Left renal cortex interstitium (tissue), 4 donors: ENCODE results near the gene TJAP1. TPM values are rescaled to one million over a fixed set of nuclear protein-coding genes. Genes with fewer than 3 reads are reported as not detected.
A peak's percentile ranks its signal among the peaks of the same experiment; 100 is the strongest.

Experiments
- DNase-seq, 4 donors: peaks; one replicate each; pipeline ENCODE4 v3.0.0-alpha.2; 2013; ENCODE audit warnings: low read depth in 4 of 4, low spot score in 2 of 4, missing footprints in 1 of 4
- polyA plus RNA-seq, 4 donors: library from polyadenylated mRNA; unstranded; fragments of 120-200 nt; gene quantifications; one replicate each; pipeline ENCODE4 v1.2.1, GENCODE V29; 2013; ENCODE audit not compliant: insufficient read length in 4 of 4

TJAP1 gene
- polyA plus RNA-seq, 4 donors, result 24.6 to 50.2 (median 36.8) TPM

DNA sequence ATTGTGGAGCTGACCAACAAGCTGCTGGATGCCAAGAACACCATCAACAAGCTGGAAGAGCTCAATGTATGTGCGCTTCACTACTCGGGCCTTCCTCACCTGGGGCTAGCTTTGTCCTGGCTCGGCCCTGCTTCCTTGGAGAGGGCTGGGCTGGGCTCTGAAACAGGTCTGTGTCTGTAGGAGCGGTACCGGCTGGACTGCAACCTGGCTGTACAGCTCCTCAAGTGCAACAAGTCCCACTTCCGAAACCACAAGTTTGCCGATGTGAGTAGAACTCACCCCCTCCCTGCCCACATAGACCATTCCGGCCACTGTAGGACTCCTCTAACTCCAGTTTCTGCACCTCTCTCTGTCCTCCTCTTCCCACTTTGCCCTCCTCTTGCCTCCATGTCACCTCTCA, 26.1 kb downstream of the TJAP1 start:
- DNase-seq, result no peak

DNA sequence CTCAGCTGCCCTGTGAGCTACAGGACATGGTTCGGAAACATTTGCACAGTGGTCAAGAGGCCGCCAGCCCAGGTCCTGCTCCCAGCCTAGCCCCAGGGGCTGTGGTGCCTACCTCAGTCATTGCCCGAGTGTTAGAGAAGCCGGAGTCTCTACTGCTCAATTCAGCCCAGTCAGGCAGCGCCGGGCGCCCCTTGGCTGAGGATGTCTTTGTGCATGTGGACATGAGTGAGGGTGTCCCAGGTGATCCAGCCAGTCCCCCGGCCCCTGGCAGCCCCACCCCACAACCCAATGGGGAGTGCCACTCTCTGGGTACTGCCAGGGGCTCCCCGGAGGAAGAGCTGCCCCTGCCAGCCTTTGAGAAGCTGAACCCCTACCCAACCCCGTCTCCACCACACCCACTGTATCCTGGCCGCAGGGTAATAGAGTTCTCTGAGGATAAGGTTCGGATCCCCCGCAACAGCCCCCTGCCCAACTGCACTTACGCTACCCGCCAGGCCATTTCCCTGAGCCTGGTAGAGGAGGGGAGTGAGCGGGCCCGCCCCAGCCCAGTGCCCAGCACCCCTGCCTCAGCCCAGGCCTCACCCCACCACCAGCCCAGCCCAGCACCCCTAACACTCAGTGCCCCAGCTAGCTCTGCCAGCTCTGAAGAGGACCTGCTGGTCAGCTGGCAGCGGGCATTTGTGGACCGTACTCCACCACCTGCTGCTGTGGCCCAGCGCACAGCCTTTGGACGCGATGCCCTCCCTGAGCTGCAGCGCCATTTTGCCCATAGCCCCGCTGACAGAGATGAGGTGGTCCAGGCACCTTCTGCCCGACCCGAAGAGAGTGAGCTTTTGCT, 27.6 kb downstream of the TJAP1 start:
- no peak for DNase-seq

DNA sequence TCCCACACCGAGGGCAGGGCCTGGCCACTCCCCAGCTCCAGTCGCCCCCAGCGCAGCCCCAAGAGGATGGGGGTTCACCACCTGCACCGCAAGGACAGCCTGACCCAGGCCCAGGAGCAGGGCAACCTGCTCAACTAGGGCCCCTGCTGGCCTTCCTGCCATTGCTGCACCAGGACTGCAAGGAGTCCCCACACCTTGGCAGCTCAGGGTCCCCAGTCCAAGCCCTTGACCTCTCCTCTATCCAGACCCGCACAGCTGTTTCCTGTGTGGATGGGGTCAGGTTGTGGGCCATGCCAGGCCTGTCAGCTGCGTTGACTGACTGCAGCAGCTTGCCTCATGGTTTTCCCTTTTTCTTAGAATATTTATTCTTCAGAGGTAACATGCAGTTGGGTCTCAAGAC, 28.3 kb downstream of the TJAP1 start:
- no peak for DNase-seq

DNA sequence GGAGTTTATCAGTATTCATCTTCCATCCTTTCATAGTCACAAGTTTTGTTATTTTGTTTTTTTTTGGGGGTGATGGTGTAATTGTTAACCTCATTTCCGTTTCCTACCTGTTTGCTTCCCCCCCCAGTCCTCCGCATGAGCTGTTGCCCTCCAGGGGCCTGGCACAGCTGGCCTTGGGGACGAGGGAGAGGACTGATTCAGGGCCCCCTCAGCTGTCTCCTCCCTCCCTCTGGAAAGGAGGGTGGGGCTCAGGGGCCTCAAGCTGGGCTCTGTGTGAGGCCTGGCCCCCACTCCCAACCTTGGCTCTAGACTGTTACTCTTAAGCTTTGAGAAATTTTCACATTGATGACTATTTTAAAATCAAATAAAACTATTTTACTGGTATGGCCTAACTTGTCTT, 28.8 kb downstream of the TJAP1 start:
- DNase-seq, result no peak

DNA sequence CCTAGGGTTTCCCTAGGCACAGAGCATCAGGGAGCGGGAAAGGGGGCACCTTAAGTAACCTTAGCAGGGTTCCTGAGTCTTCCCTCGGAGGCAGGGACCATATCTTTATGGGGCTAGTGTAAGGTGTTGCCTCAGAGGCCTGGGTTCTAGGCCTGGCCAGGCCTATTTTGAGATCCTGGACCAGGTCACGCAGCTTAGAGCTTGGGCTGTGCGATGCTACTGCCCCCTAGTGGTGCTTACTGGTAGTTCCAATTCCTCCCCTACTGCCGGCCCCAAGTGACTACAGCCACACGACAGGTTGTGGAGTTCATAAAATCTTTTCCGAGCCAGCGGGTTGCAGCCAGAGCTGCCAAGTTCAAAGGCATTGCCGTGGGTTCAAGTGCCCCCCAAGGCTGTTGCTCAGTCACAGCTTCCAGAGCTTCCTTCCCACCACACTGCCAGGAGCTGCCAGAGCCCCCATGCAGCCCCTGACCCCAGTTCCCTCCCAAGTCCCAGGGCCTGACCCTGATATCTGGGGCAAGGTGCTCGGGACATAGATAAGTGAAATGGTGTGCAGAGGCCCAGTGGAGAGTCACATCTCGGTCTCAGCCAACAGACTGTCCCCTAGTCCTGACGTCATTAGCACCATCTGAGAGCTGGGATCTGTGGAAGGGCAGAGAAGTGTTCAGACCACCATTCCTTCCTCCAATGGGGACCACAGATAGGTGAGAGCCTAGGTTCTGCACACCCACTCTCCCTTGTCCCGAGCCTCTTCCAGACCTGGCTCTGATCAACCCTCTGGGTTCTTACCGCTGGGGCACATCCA, 29.5 kb downstream of the TJAP1 start:
- DNase-seq, result peak in 3 of 4 donors; percentile 52 to 77 (median 65)

DNA sequence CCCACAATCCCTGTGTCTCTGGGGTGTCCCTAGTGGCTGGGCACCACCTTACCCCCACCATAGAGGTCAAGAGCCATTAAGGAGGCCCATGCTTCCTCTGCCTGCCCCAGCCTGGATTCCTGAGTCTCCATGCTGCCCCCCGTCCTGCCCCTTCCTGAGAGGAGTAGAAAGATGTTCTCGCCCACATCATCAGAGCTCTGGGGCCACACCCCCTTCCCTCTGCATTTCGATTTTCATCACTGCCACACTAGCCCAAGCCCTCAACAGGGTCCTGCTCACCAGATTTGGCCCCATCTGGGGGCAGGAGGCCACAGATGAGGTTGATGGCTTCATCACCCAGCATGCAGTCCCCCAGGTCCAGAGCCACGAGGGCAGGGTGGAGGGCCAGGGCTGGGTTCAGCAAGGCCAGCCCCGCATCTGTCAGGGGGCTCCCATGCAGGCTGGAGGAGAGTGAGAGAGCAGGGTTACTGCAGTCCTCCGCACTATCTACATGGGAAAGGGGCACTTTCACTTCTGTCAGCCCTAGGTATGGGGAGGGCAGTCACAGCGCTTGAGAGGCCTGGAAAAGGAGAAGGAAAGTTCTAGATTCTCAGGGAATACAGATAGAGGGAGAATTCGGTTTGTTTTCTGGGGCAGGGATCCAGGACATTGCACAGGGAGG, 31.2 kb downstream of the TJAP1 start:
- DNase-seq, result no peak

DNA sequence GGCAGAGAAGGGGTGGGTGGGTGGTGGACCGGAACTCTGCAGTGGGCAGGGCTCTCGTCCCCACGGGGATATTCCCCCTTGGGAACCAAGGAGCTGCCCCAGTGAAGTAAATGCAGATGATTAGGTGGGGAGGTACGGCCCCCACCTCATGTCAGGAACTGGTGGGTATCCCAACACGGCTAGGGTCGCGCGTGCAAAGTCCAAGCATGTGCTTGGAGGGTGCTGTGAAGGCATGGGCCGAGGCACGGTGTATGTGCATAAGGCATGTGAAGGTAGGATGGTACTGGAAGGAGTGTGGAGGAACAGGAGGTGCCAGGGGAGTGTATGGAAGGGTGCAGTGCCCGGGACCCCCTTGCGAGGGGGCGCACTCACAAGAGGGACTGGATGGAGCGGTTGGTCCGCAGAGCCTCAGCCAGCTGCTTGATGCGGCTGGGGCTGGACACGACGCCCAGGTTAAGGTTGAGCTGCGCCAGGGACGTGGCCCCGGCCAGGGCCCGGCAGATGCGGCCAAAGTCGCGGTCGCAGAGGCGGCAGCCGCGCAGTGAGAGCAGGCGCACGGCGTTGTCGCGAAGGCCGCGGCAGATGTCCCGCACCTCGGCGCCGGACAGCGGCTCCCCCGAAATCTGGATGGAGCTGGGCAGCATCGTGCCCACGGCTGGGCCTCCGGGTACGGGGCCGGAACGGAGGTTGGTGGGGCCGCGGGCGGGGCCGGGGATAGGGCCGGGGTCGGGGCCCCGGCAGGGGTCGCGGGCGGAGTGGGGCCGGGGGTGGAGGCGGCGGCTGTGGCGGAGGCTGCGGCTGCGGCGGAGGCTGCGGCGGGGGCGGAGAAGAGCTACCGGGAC, 32.0 kb downstream of the TJAP1 start:
- DNase-seq, result no peak

DNA sequence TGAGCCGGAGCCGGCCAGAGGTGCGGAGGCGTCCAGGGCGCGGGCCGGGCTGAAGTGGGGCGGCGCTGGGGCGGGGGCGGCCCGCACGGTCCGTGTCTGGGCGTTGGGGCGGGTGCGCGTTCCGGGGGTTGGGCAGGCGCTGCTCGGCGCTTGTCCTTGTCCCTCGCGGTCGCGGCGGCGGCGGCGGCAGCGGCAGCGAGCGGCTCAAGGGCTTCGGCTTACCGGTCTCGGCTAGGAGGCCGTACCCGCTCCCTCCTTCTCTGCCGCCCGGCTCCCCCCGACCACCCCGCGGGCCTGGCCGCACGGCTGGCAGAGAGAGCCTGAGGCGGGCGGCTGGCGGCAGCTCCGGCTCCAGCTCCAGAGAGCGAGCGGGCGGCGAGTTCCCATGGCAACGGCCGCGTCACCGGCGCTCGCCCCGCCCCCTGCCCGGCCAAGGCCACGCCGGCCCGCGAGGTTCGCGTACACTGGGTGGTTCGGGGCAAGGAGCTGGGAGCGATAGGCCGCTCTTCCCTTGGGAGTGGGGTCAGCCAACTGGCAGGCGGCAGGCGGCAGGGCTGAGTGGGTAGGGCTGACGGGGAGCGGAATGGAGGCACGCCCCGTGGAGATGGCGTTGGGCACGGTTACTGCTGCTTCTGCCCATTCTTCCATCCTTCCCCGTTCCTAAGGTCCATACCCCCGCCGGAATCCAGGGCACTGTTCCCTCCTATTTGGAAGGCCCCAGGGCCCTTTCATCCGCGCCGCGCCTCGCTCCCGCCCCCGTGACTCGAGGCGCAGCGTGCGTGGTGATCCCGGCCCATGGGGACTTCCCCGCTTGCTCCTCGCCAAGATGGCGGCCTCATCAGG, 32.8 kb downstream of the TJAP1 start, which contains the start of gene LRRC73:
Gene LRRC73 (minus strand): TSS at position 363 of the 843 bp plus-strand sequence. CDS start 561 bp downstream, outside the sequence.
- DNase-seq, result peak in 2 of 4 donors; percentile 42 to 60

DNA sequence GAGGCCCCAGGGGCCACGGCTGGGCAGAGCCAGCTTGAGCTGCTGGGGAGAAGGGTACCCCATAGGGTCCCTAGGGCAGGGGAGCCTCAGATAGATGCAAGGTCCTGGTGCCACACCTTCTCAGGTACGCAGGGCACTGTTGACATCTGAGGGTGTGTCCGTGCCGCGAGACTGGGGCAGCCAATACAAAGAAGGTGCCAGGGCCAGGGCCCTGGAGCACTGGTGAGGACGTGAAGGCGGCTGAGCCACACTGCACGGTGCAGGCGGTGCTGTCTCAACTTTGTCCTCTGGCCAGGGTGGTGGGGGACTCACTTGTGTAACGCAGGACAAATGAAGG, 33.4 kb downstream of the TJAP1 start:
- DNase-seq, result no peak

DNA sequence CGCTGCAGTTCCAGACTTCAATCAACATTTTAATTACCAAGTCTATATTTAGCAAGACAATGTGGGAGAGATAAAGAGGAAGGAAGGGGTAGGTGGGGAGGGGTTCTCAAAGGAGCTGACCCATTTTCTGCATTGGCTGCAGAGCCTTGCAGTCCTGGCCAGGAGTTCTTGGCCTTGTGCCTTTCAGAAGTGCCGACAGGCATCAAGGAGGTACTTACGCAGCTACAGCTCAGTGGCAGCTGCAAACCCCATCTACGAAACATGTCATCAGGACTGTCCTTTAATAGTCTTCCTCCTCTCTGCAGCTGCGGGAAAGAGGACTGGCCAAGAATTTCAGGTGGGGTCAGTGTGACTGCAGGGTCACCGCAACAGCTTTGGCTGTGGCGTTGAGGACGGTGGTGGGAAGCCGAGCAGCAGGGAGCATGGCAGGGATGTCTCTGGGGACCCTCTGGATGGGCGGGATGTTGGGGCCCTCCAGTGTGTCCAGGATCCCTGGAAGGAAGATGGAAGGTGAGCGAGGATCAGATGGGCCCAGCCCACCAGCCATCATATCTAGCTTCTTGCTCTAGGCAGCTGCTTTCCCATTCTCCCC, 34.5 kb downstream of the TJAP1 start:
- DNase-seq, result no peak

DNA sequence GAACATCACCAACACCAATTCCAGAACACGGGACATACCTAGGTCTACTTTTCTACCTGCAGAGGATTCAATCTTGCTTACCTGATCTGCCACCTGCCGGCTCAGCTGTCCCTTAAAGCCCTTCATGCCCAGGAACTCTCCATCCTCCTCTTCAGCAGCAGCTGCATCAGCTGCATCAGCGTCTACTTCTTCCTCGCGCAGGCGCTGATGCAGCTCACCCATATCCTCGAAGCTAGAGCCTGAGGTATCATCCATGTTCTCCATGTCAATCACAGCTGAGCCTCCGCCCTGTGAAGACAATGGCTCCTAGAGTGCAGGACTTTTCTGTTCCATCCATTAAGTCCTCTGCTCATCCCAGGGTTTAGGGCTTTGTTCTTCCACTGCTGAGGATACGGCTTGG, 38.4 kb downstream of the TJAP1 start:
- no peak for DNase-seq

DNA sequence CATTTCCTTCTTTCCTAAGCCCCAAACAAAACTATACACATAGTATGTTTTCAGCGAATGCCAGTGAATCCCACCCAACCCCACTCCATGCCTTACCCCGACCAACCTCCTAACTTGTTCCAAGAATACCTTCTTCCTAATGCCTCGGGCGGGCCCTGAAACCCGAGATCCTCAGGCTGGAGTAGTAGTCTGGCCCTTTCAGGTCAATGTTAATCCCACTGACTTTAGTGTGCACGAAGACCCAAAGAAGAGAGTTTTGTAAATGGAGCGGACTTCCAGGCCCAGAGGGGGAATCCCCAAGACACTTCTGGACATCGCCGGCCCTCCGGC, 39.0 kb downstream of the TJAP1 start:
- no peak for DNase-seq

DNA sequence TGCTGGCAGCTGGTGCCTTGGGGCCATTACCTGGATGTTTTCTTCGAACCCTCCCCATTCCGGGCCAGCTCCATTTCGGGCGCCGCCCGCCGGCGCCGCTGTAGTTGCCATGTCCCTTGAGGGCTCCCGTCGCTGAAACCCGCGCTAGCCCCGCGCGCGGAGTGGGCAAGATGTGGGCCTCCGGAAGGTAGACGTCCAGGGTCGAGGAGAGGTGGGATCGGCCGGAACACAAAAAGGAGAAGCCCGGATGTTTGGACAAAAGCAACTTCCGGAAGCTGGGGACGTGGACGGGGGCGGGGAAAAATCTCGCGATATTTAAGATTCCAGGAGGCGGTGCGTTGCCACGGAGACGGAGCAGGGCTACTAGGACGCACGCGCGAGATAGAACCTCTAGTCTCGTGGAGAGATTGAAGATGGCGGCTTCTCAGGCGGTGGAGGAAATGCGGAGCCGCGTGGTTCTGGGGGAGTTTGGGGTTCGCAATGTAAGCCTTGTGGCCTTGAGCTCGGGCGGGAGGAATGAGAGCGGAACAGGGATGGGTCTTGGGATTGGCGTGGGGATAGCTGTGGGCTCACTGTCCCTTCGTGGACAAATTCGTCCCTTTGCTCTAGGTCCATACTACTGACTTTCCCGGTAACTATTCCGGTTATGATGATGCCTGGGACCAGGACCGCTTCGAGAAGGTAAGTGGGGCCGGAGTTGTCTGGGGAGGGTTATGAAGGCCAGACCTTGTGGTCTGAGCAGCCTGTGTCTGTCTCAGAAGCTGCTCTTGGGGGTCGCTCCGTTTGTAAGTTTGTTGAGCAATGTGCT, 39.5 kb downstream of the TJAP1 start, which contains the start of the genes POLR1C and YIPF3:
Gene POLR1C (plus strand): TSS at position 393 of the 808 bp plus-strand sequence. CDS start 21 bp downstream, at position 414.
Gene YIPF3 (minus strand): TSS at position 230 of the 808 bp plus-strand sequence. CDS start 119 bp downstream, at position 111.
- DNase-seq, result peak; percentile 93 to 98 (median 96)

DNA sequence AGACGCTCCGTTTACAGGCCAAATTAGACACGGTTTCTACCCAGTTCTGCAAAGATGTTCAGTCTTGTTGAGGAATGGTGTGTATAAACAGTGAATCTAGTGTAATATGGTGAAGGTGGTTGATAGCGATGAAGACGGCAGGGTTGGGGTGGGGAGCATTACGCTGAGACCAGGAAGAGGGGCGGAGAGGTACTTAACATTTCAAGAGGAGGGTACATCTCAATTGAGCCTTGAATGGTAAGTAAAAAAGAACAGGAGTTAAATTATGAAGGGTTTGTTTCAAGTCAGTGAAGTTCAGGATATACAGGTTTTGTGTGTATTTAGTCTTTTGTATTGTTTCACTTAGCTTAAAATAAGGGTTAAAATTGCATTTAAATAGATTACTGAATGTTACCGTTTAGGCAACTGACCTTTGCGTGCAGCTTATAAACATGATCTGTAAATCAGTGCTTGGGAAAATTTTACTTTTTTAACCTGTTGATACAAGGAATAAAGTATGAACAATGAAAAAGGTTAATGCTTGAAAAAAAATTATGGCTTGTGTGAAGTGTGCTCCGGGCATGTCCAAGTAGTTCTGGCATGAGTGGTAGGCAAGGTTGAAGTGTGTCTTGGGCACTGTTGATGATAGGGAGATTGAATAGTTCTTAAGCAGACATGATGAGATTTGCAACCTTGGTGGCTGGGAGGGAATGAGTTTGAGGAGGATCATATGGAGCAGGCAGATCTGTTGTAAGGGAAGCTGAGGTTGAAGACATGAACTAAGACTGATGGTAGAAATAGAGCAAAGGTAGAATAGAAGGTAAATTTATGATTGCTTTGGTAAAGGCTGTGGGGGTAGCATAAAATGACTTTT, 40.4 kb downstream of the TJAP1 start:
- no peak for DNase-seq

DNA sequence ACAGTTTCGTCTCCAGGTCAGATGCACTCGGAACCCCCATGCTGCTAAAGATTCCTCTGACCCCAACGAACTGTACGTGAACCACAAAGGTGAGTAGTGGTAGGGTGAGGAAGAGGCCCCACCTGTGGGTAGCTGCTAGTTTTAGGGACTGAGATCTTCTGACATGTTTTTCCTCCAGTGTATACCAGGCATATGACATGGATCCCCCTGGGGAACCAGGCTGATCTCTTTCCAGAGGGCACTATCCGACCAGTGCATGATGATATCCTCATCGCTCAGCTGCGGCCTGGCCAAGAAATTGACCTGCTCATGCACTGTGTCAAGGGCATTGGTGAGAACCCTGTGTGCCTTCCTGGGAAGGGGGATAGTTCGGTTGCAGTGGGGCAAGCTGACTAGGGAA, 42.7 kb downstream of the TJAP1 start:
- DNase-seq, result no peak

DNA sequence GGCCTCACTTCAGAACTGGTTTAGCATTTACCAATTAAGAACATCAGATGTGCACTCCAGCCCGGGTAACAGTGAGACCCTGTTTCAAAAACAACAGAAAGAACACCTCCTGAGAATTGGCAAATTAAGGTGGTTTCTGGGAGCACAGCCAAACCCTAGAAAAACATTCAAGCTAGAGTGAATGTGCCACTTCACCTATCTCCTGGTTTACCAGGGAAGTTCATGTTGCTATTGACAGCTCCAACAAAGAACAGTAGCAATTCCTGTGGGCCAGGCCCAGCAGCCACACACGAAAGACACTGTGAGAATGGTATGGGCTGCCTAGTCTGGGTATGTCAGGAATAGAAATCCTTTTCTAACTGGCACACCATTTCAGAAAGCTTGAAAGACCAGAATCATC, 44.5 kb downstream of the TJAP1 start:
- no peak for DNase-seq
